GM10847 (cell line): ENCODE results near the gene GLIS1.

Experiments used
- POLR2A ChIP-seq: IDR thresholded peaks from 2 replicates; pipeline ENCODE4 v1.6.1; 2011; ENCODE audit not compliant: insufficient read length; ENCODE audit errors: extremely low read depth

The GLIS1 gene

GRCh38 chr1:53739109-53739681 is at the start of gene GLIS1:
Gene GLIS1, minus strand, starts transcription at chr1:53739164. Its CDS starts 1,100 bp downstream, at chr1:53738064.
- no peak for TF ChIP-seq POLR2A

GRCh38 chr1:53787655-53788054 is 48.7 kb upstream of the GLIS1 start:
- TF ChIP-seq POLR2A = no peak

DNA sequence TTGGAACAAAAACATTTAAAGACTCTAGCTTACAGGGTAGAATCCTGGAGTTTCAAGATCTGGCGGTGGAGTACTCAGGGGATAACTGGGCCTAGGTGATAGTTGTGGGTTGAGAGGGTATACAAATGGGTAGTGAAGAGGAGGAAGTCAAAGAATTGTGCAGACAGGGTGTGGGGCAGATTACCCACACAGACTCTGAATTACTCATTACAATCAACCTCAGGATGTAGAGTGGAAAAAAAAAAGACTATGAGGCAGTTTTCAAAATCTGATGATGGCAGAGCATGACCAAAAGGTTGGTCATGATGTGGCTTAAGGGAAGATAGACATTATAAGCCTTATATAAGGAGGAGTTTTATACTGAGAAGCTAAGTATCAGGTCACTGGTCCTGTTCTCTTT is 44.1 kb upstream of the GLIS1 start:
- TF ChIP-seq POLR2A = no peak

- TF ChIP-seq POLR2A = no peak
Measured at GRCh38 chr1:53781654-53782053, 42.7 kb upstream of the GLIS1 start.

GRCh38 chr1:53777272-53777671 is 38.3 kb upstream of the GLIS1 start:
- no peak for TF ChIP-seq POLR2A

DNA sequence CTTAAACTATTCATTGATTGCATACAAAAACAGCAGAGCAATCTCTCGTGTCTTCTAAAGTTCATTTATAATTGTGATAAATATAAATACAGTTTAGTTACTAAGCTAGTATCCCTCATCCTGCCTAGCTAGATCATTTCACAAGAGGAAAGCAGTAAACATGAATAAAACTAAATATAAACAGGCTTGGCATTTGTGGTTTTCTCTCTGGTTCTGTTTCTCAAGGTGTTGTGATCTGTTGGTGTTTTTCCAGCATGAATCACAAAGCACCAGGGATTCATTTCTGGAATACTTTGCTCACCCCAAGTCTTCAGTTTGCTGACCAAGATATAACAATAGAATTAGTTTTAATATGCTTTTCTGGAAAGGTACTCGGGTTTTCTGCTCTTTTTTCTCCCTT is 32.7 kb upstream of the GLIS1 start:
- TF ChIP-seq POLR2A = no peak

- no peak for TF ChIP-seq POLR2A
Measured at GRCh38 chr1:53769780-53770179, 30.8 kb upstream of the GLIS1 start.

DNA sequence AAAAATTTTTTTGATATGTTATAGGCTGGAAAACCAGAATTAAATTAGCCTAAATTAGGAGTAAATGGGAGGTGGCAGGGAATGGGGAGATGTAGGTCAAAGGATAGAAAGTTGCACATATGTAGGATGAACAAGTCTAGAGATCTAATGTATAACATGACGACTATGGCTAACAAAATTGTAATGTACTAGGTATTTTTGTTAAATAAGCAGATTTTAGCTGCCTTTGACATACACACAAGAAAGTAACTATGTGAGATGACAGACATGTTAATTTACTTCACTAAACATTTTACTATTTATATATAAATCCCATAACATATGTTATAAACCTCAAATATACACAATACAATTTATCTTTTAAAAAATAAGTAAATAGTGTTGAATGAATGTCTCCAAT is 30.2 kb upstream of the GLIS1 start:
- TF ChIP-seq POLR2A = no peak

DNA sequence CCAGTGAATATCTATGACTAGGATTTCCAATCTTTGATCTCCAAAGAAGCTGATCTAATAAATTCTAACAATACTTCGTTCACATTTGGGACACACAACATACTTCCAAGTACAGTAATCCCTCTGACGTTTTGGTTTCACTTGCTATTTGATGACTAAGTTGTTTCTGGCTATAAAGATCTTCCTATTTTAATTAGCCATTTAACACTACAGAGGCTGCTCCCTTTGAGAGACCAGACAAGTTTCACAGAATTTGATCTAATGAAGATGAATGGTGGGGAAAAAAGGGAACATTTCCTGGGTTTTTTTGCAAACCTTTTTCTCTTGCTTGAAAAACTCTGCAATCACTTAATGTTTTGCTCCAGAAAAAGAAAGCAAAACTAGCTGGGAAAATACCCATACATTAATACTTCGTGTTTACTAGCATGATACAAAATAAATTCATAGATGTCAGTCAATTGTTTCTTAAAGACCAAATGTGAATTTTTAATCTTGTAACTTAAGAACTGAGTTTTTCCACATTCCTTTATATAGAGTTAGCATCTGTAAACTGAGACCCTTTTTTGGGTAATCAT is 28.0 kb upstream of the GLIS1 start:
- no peak for TF ChIP-seq POLR2A

DNA sequence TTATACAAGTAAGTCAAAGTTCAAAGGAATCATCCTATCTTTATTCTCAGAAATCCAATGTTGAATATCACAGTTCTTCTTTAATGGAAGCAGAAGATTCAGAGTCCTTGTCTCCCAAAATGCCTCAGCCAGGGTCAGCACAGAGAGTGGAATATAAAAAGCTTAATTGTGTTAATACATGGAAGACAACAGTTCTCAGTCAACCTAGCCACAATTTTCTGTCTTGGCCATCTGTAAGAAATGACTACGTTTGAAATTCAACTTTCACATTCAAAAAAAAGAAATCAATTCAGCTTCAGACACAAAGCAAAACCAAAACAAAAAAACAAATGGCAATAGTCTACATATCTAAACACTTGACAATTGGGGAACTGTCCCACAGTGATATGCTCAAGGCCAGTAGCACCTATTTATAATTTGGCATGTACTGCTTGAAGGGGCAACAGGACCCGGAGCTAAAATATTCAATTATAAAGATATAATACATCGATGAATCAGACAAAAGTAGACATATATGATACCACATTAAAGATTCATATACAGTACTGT is 27.3 kb upstream of the GLIS1 start:
- no peak for TF ChIP-seq POLR2A

DNA sequence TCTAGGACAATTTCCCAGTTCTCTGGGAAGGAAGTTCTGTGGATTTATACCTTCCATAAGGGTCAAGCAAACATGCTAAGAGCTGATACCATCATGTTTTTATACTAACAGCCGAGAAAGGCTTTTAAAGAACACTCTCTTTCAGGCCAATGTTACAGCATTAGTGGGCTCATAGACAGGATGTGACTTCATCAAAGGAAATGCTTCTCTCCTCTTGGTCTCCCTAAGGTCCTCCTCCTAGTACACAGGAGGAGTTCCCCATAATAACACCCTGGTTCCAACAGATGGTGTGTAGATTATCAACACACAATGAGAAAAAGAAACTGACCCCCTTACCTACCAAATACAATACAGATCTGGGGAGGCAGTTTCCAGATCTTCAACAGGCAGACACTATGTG is 26.7 kb upstream of the GLIS1 start:
- TF ChIP-seq POLR2A = no peak

DNA sequence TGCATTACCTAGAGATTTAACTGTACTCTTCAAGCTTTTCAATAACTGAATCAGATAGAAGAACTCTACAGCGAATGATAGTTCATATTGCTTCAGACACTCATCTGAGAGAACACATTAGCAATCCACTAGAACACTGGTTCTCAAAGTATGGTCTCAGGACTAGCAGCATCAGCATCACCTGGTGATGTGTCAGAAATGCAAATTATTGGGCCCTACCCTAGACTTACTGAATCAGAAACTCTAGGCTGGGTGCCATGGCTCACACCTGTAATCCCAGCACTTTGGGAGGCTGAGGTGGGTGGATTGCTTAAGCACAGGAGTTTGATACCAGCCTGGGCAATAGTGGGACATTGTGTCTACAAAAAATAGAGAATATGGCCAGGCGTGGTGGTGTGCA is 24.9 kb upstream of the GLIS1 start:
- TF ChIP-seq POLR2A = no peak

DNA sequence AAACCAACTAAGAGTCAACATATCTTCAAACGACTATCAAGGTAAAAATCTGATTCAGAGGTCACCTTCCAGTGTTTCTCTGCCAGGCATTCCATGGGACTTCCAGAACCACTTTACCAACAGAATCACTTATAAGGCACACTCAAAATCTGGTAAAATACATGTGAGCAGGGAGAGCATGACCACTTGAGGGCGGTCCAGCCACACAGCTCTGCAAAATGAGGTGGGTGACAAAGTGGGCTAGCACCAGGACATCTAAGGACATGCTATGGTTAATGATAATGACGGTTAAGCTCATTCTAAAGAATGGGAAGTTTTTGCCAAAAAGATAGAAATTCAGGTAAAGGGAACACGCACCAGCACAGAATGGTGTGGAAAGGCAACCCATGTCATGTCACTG is 24.5 kb upstream of the GLIS1 start:
- no peak for TF ChIP-seq POLR2A

GRCh38 chr1:53755874-53756273 is 16.9 kb upstream of the GLIS1 start:
- no peak for TF ChIP-seq POLR2A

GRCh38 chr1:53754484-53755312 is 15.7 kb upstream of the GLIS1 start:
- no peak for TF ChIP-seq POLR2A

- no peak for TF ChIP-seq POLR2A
Measured at GRCh38 chr1:53752281-53752680, 13.3 kb upstream of the GLIS1 start.

DNA sequence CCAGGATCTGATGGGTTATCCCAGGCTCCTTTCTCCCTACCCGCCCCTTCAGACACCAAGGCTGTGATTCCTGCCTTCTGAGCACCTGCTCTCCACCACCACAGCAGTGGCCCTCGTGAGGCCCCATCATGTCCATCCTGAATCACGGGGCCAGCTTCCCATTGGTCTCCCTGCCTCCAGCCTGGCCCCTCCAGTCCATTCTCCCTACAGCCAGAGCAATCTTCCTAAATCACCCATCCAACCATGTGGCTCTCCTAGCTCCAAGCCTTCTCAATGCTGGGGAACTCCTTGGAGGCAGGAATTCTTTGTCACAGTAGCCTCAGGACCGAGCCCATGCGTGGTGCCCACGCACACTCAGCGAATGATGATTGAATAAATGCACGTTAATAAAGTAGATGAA is 8.9 kb upstream of the GLIS1 start:
- no peak for TF ChIP-seq POLR2A

DNA sequence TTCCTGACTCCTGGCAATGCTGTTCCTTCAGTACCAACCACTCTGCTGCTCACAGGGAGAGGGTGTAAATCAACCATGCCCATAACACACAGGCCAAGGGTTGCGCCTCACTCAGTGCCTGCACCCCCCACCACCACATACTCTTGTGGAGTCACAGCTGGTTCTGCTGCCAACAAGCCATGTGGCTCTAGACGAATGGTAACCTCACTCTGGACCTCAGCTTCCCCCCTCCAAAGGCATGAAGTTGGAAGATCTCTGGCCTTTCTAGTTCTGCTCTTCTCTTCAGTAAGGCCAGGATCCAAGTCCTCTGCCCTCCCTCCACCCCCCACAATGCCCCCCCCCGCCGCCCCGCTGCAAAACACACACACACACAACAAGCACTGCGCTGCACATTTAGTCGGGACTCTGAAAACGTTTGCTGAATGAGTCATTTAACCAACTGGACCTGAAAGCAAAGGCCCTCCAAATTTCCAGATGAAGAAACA is 1.7 kb upstream of the GLIS1 start:
- TF ChIP-seq POLR2A = no peak
